ENCODE data around the gene DLK1. TPM values are rescaled to one million over a fixed set of nuclear protein-coding genes. Genes with fewer than 3 reads are reported as not detected.
A peak's percentile ranks its signal among the peaks of the same experiment; 100 is the strongest.

Gene DLK1
- polyA plus RNA-seq, 1 of the 3 experiments (the other 2 are of a cell fraction) = 1.7 TPM

DNA sequence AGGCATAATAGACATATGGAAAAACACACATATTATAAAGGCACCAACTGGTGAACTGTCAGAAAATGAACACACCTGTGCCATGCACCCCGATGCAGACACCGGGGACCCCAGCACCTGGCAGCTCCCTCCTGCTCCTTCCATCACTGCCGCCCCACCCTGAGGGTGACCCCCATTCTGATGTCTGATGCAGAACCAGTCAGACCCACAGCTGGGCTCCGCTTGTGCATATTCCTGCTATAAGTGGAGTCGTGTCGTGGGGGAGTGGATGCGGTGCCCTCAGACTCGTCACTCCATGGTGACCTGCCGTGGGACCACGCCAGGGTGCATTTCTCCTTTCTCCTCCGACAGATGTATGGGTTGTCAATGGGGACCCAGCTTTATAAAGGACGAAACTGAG, 53.6 kb downstream of the DLK1 start (continued):
- TF ChIP-seq, protein P1, sequence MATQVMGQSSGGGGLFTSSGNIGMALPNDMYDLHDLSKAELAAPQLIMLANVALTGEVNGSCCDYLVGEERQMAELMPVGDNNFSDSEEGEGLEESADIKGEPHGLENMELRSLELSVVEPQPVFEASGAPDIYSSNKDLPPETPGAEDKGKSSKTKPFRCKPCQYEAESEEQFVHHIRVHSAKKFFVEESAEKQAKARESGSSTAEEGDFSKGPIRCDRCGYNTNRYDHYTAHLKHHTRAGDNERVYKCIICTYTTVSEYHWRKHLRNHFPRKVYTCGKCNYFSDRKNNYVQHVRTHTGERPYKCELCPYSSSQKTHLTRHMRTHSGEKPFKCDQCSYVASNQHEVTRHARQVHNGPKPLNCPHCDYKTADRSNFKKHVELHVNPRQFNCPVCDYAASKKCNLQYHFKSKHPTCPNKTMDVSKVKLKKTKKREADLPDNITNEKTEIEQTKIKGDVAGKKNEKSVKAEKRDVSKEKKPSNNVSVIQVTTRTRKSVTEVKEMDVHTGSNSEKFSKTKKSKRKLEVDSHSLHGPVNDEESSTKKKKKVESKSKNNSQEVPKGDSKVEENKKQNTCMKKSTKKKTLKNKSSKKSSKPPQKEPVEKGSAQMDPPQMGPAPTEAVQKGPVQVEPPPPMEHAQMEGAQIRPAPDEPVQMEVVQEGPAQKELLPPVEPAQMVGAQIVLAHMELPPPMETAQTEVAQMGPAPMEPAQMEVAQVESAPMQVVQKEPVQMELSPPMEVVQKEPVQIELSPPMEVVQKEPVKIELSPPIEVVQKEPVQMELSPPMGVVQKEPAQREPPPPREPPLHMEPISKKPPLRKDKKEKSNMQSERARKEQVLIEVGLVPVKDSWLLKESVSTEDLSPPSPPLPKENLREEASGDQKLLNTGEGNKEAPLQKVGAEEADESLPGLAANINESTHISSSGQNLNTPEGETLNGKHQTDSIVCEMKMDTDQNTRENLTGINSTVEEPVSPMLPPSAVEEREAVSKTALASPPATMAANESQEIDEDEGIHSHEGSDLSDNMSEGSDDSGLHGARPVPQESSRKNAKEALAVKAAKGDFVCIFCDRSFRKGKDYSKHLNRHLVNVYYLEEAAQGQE (IDR thresholded peaks at IDR 0.05; ENCODE audit: low read depth, low read length) = no peak
- no peak for TF ChIP-seq RXRA (IDR thresholded peaks at IDR 0.05; ENCODE audit: borderline replicate concordance, low read depth)
- TF ChIP-seq, protein P2, sequence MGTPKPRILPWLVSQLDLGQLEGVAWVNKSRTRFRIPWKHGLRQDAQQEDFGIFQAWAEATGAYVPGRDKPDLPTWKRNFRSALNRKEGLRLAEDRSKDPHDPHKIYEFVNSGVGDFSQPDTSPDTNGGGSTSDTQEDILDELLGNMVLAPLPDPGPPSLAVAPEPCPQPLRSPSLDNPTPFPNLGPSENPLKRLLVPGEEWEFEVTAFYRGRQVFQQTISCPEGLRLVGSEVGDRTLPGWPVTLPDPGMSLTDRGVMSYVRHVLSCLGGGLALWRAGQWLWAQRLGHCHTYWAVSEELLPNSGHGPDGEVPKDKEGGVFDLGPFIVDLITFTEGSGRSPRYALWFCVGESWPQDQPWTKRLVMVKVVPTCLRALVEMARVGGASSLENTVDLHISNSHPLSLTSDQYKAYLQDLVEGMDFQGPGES (IDR thresholded peaks at IDR 0.05; ENCODE audit: low read depth, low read length) = no peak
- no peak for TF ChIP-seq YY1 (IDR thresholded peaks at IDR 0.05; ENCODE audit: low read depth)
- no peak for TF ChIP-seq ELF1 (IDR thresholded peaks at IDR 0.05)

DNA sequence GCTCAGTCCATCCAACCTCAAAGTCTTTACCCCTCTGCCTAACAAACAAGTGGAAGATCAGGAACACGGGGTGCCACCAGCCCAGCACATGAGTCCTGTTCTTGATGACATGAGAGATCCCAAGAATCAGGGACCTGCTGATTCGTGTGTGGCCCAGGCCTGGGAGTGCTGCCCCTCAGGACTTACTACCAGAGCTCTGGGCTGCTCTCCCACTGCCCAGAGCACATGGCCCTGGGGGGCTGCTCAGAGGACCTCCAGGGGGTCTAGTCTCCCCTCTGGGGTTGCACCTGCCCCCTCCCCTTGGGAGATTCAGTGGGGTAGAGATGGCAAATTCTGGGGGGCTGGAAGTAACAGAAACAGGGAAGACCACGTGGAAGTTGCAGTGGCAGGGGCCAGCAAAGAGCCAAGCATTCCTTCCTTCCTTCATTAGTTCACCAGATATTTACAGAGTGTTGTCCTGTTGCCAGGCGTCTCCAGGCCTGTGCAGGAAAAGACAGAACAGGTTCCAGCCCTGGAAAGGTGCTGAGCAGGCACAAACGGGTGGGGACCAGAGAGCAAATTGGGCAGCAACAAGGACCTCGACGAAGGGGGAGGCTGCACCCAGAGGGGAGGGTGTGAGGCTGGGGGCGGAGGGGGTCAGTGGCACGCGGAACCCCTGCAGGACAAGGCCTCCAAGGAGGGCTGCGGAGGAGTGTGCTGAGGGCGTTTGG, 54.1 kb downstream of the DLK1 start:
- Histone ChIP-seq H4K20me1 (ENCODE audit: insufficient read depth) (no peaks in the 10 kb centered on the region), H3K27me3 (ENCODE audit: insufficient read depth) (no peaks in the 10 kb centered on the region), H3F3A (replicated peaks; ENCODE audit: insufficient read depth) (no peaks in the 10 kb centered on the region), H3K4me2 (no peak overlapping the region), H3K4me1 (ENCODE audit: control insufficient read depth in 1 of 2, insufficient read depth in 2 of 2, low read depth in 1 of 2, low read length in 1 of 2) (peaks cover 0 to 92% of the 10 kb centered on the region in 2 experiments; a peak in 2 of 4 replicates), H3K36me3 (replicated peaks in 1 of 2; ENCODE audit: control insufficient read depth in 1 of 2, insufficient read depth in 2 of 2, low read length in 1 of 2) (no peaks in the 10 kb centered on the region), H3K79me2 (ENCODE audit: insufficient read depth) (no peaks in the 10 kb centered on the region), H3K9ac (no peak overlapping the region), H2AFZ (ENCODE audit: low read depth) (no peak overlapping the region), H3K9me2 (no peaks in the 10 kb centered on the region), H3K27ac (ENCODE audit: low read depth in 2 of 2, low read length in 1 of 2) (peak overlapping the region in 1 of 2 experiments; percentile 100; a peak in 2 of 4 replicates), H3K4me3 (ENCODE audit: low read depth in 2 of 2, low read length in 1 of 2) (no peak overlapping the region), H3K9me3 (no peaks in the 10 kb centered on the region)
- no peak for TF ChIP-seq TEAD4 (IDR thresholded peaks at IDR 0.05; ENCODE audit: borderline replicate concordance, insufficient read depth)
- no peak for TF ChIP-seq GABPA (IDR thresholded peaks at IDR 0.05; ENCODE audit: low read depth)
- TF ChIP-seq, protein P3, sequence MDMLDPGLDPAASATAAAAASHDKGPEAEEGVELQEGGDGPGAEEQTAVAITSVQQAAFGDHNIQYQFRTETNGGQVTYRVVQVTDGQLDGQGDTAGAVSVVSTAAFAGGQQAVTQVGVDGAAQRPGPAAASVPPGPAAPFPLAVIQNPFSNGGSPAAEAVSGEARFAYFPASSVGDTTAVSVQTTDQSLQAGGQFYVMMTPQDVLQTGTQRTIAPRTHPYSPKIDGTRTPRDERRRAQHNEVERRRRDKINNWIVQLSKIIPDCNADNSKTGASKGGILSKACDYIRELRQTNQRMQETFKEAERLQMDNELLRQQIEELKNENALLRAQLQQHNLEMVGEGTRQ (IDR thresholded peaks at IDR 0.05; ENCODE audit: borderline replicate concordance, low read depth, low read length) = no peak
- TF ChIP-seq EZH2phosphoT487 (IDR thresholded peaks at IDR 0.05; ENCODE audit: borderline replicate concordance, low read depth) = no peak
- TF ChIP-seq GATA2 (CRISPR knock-in tag; IDR thresholded peaks at IDR 0.05) = no peak
- TF ChIP-seq SIN3A (IDR thresholded peaks at IDR 0.05; ENCODE audit: borderline replicate concordance, low read depth, low read length) = no peak
- no peak for TF ChIP-seq JUND (IDR thresholded peaks at IDR 0.05)
- no peak for TF ChIP-seq RFX5 (IDR thresholded peaks at IDR 0.05; ENCODE audit: low read length)
- WGBS (ENCODE audit: low lambda C conversion rate) = 53% methylated on average over 12 of the region's 12 CpGs
- DNase-seq = no peak
- CTCF ChIA-PET = interaction anchor here (1.0 to 1.5 kb wide), 3 partner anchors 107 to 398 kb away, joined by 3 read pairs; no protein-coding TSS in a partner anchor
- POLR2A ChIA-PET = no interaction called here

Measured in SK-N-SH (cell line).